ENCODE data around the gene MBNL2. TPM values are rescaled to one million over a fixed set of nuclear protein-coding genes. Genes with fewer than 3 reads are reported as not detected.

MBNL2 gene
- total and polyA plus RNA-seq, 8 donors, result 8.9 to 66.5 (median 37.7) TPM

DNA sequence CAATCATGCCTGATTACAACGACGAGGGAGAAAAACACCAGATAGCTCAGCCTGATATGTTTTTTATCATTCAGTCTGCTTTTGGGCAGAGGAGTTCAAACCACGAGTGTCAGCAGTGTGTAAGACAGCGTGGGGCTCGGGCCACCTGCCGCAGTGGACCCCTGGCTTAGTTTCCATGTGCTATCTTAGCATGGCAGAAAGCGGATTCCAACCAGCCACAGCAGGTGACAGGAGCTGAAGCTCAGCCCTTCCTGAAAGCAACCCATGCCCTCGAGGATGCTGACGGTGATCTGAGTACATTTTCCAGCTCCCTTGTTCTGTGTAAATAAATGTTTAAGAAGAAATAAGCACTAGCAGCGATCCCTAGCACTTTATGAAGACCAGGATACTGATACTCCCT, 32.2 kb upstream of the MBNL2 start:
- H3K36me3 ChIP-seq, result no peaks in the 10 kb centered on the region
- DNase-seq (no peak), ATAC-seq (peak in 2 of 4 donors; percentile 64 to 66), FAIRE-seq (no peak)
- no peaks in the 10 kb centered on the region for H3K9me3 ChIP-seq
- H3K4me3 ChIP-seq, result no peak overlapping the region
- no peaks in the 10 kb centered on the region for H3K27me3 ChIP-seq
- 60 to 62% methylated on average over 10 of the region's 10 CpGs for WGBS, 2 donors
- no peaks in the 10 kb centered on the region for H3K4me1 ChIP-seq
- TF ChIP-seq, protein P1, sequence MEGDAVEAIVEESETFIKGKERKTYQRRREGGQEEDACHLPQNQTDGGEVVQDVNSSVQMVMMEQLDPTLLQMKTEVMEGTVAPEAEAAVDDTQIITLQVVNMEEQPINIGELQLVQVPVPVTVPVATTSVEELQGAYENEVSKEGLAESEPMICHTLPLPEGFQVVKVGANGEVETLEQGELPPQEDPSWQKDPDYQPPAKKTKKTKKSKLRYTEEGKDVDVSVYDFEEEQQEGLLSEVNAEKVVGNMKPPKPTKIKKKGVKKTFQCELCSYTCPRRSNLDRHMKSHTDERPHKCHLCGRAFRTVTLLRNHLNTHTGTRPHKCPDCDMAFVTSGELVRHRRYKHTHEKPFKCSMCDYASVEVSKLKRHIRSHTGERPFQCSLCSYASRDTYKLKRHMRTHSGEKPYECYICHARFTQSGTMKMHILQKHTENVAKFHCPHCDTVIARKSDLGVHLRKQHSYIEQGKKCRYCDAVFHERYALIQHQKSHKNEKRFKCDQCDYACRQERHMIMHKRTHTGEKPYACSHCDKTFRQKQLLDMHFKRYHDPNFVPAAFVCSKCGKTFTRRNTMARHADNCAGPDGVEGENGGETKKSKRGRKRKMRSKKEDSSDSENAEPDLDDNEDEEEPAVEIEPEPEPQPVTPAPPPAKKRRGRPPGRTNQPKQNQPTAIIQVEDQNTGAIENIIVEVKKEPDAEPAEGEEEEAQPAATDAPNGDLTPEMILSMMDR (IDR thresholded peaks at IDR 0.05), result no peak
- no peak overlapping the region for H3K27ac ChIP-seq
- intact Hi-C loops (cut with DNase I), result no loop called here

DNA sequence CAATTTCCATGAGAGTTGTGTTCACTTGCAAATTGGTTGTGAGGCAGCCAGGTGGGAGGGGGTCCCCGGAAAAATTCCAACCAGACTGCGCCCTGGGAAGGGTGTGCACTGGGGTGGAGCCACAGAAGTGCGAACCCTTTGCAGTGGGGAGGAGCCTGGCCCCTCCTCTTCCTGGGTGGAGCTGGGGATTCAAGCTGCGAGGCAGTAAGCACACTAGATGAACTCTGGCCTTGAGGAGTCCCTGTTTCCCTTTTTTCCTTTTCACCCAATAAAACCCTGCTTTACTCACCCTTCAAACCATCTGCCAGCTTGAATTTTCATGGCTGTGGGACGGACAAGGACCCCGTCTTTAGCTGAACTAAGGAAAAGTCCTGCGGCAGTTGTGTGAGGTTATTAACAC, 31.0 kb upstream of the MBNL2 start:
- Histone ChIP-seq H3K36me3 (no peaks in the 10 kb centered on the region), H3K27ac (no peak overlapping the region), H3K4me1 (no peaks in the 10 kb centered on the region), H3K4me3 (no peak overlapping the region), H3K27me3 (no peaks in the 10 kb centered on the region), H3K9me3 (no peaks in the 10 kb centered on the region)
- DNase-seq (no peak), FAIRE-seq (no peak), ATAC-seq (no peak)
- intact Hi-C loops (cut with DNase I), result no loop called here
- TF ChIP-seq, protein P1 (IDR thresholded peaks at IDR 0.05), result no peak
- 82% methylated on average over 7 of the region's 7 CpGs for WGBS, 2 donors

DNA sequence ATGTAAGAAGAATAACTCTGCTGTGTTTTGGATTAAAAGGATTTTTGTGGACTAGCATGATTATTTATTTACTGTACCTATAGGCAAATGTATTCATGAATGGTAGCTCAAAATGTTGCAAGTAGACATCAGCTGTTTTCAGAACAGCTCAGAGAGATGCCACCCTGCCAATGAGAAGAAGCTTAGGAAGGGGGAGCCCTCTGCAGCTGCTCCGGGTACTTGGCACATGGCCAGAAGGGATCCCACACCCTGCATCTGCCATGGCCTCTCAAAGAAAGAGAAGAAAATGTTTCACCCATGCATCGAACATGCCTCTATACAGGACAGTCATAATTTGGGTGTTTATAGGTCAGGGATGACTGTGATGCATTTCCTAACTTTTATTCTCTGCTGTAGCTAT, 30.5 kb upstream of the MBNL2 start:
- Histone ChIP-seq H3K36me3 (no peaks in the 10 kb centered on the region), H3K4me1 (no peaks in the 10 kb centered on the region), H3K27me3 (no peaks in the 10 kb centered on the region), H3K9me3 (no peaks in the 10 kb centered on the region), H3K4me3 (no peak overlapping the region), H3K27ac (no peak overlapping the region)
- FAIRE-seq, result no peak
- TF ChIP-seq, protein P1 (IDR thresholded peaks at IDR 0.05), result no peak
- DNase-seq, result no peak
- ATAC-seq, result no peak
- 38 to 43% methylated on average over 2 of the region's 2 CpGs for WGBS, 2 donors
- intact Hi-C loops (cut with DNase I), result no loop called here

DNA sequence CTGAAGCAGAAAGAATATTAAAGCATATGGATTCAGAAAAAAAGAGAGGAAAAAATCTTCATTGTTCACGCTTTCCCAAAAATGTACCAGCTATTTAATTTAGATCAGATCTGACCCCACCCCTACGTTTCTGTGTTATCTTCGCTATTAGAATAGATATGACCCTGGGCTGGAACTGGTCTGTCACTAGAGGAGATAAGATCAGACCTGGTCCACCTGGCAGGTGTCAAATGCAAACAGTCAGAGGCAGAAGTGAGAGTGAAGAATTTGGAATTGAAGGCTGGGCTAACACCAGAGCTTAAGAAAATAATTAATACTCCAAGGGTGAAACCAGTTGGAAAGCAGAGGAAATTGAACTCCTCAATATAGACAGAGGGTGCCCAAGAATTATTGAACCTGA, 30.0 kb upstream of the MBNL2 start:
- H3K27me3 ChIP-seq, result no peaks in the 10 kb centered on the region
- no peaks in the 10 kb centered on the region for H3K4me1 ChIP-seq
- H3K27ac ChIP-seq, result no peak overlapping the region
- intact Hi-C loops (cut with DNase I), result no loop called here
- ATAC-seq, result peak in 1 of 4 donors; percentile 23
- H3K9me3 ChIP-seq, result no peaks in the 10 kb centered on the region
- no peak for FAIRE-seq
- WGBS, 2 donors, result 31 to 35% methylated on average over 3 of the region's 3 CpGs
- TF ChIP-seq, protein P1 (IDR thresholded peaks at IDR 0.05), result no peak
- no peak overlapping the region for H3K4me3 ChIP-seq
- no peaks in the 10 kb centered on the region for H3K36me3 ChIP-seq
- DNase-seq, result no peak

DNA sequence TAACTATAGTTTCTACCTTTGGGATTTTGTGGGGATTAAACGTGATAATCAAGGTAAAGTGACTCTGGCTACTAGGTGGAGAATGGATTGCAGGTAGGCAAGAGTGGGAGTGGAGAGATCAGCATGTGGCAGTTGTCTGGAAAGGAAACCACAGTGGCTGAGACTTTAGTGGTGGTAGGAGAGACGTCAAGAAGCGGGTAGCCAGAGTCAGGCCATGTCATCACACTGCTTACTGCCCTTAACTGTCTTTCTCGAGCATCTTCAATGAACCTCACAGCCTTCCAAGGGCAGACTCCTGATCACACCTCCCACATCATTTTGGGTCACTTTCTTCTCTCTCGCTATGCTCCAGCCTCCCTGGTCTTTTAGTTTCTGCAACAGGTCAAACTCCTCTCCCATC, 28.6 kb upstream of the MBNL2 start:
- no peaks in the 10 kb centered on the region for H3K4me1 ChIP-seq
- no peak overlapping the region for H3K4me3 ChIP-seq
- FAIRE-seq (no peak), DNase-seq (no peak), ATAC-seq (no peak)
- no peak overlapping the region for H3K27ac ChIP-seq
- TF ChIP-seq, protein P1 (IDR thresholded peaks at IDR 0.05), result no peak
- intact Hi-C loops (cut with DNase I), result no loop called here
- no peaks in the 10 kb centered on the region for H3K9me3 ChIP-seq
- 79 to 87% methylated on average over 5 of the region's 5 CpGs for WGBS, 2 donors
- H3K27me3 ChIP-seq, result no peaks in the 10 kb centered on the region
- no peaks in the 10 kb centered on the region for H3K36me3 ChIP-seq
